Liver (tissue), 9 donors: ENCODE results near the gene CEP295NL. TPM values are rescaled to one million over a fixed set of nuclear protein-coding genes. Genes with fewer than 3 reads are reported as not detected.

Experiments used
- DNase-seq: peaks from one replicate; pipeline ENCODE4 v3.0.0-alpha.2; 2017; ENCODE audit warnings: low spot score
- H3K27ac ChIP-seq, 2 donors: one replicate each; pipeline ENCODE4 v1.7.0; 2013; ENCODE audit warnings: inconsistent platforms in 2 of 2, low read length in 2 of 2, control low read depth in 1 of 2, low read depth in 1 of 2, mild to moderate bottlenecking in 1 of 2
- H3K27me3 ChIP-seq, 4 donors: one replicate each; pipeline versions ENCODE4 v1.6.1 to v1.7.0; 2013; ENCODE audit warnings: low read length in 3 of 4, inconsistent platforms in 1 of 4, mild to moderate bottlenecking in 1 of 4, moderate library complexity in 1 of 4; ENCODE audit not compliant: control insufficient read depth in 4 of 4, insufficient read depth in 4 of 4
- H3K36me3 ChIP-seq, 4 donors: one replicate each; pipeline versions ENCODE4 v1.6.1 to v1.7.0; 2013; ENCODE audit warnings: low read length in 3 of 4, mild to moderate bottlenecking in 3 of 4, low read depth in 1 of 4, moderate library complexity in 1 of 4; ENCODE audit not compliant: control insufficient read depth in 4 of 4, insufficient read depth in 3 of 4
- H3K4me1 ChIP-seq, 4 donors: one replicate each; pipeline versions ENCODE4 v1.6.1 to v1.7.0; 2013; ENCODE audit warnings: low read length in 3 of 4, mild to moderate bottlenecking in 3 of 4, moderate library complexity in 1 of 4; ENCODE audit not compliant: control insufficient read depth in 4 of 4, insufficient read depth in 4 of 4
- H3K4me3 ChIP-seq, 3 donors: one replicate each; pipeline versions ENCODE4 v1.6.1 to v1.7.0; 2013; ENCODE audit warnings: low read length in 3 of 3, control low read depth in 1 of 3, low read depth in 1 of 3, mild to moderate bottlenecking in 1 of 3
- H3K9ac ChIP-seq, 2 donors: one replicate each; pipeline ENCODE4 v1.7.0; 2013; ENCODE audit warnings: low read length in 2 of 2, mild to moderate bottlenecking in 2 of 2, moderate library complexity in 2 of 2, control low read depth in 1 of 2, low read depth in 1 of 2
- H3K9me3 ChIP-seq, 4 donors: one replicate each; pipeline versions ENCODE4 v1.6.1 to v1.7.0; 2013; ENCODE audit warnings: low read length in 3 of 4; ENCODE audit not compliant: control insufficient read depth in 4 of 4
- CTCF ChIP-seq: fragments of 150-350 bp; IDR thresholded peaks from 2 replicates; pipeline ENCODE4 v1.5.1; 2017; ENCODE audit warnings: improper control_type of control experiment, low read depth, low read length; ENCODE audit not compliant: missing input control
- EGR1 ChIP-seq, 2 donors: IDR thresholded peaks; 2 replicates each; pipeline ENCODE4 v1.6.1; 2016 to 2018; ENCODE audit warnings: antibody characterized with exemption in 2 of 2, low read depth in 2 of 2
- FOXA2 ChIP-seq: IDR thresholded peaks from 2 replicates; pipeline ENCODE4 v1.6.1; 2016; ENCODE audit warnings: antibody characterized with exemption
- GABPA ChIP-seq, 2 donors: IDR thresholded peaks in 1 of 2; conservative IDR thresholded peaks in 1 of 2; 2 replicates each; pipeline ENCODE4 v1.6.1; 2016; ENCODE audit warnings: antibody characterized with exemption in 2 of 2, mild to moderate bottlenecking in 1 of 2, moderate library complexity in 1 of 2
- HNF4A ChIP-seq, 2 donors: conservative IDR thresholded peaks; 2 replicates each; pipeline ENCODE4 v1.6.1; 2016; ENCODE audit warnings: antibody characterized with exemption in 2 of 2, mild to moderate bottlenecking in 2 of 2
- HNF4G ChIP-seq: IDR thresholded peaks from 2 replicates; pipeline ENCODE4 v1.6.1; 2016; ENCODE audit warnings: antibody characterized with exemption
- JUND ChIP-seq, 2 donors: IDR thresholded peaks; 2 replicates each; pipeline ENCODE4 v1.6.1; 2016; ENCODE audit warnings: antibody characterized with exemption in 2 of 2
- NR2F2 ChIP-seq: IDR thresholded peaks from 2 replicates; pipeline ENCODE4 v1.6.1; 2016; ENCODE audit warnings: antibody characterized with exemption
- RAD21 ChIP-seq, 2 donors: IDR thresholded peaks; 2 replicates each; pipeline ENCODE4 v1.6.1; 2016; ENCODE audit warnings: antibody characterized with exemption in 2 of 2, mild to moderate bottlenecking in 2 of 2
- RXRA ChIP-seq, 2 donors: IDR thresholded peaks; 2 replicates each; pipeline ENCODE4 v1.6.1; 2017 to 2018; ENCODE audit warnings: antibody characterized with exemption in 2 of 2, mild to moderate bottlenecking in 1 of 2
- SP1 ChIP-seq: IDR thresholded peaks from 2 replicates; pipeline ENCODE4 v1.6.1; 2018; ENCODE audit warnings: antibody characterized with exemption, mild to moderate bottlenecking
- TAF1 ChIP-seq: conservative IDR thresholded peaks from 2 replicates; pipeline ENCODE4 v1.6.1; 2016; ENCODE audit warnings: antibody characterized with exemption, mild to moderate bottlenecking
- YY1 ChIP-seq: IDR thresholded peaks from 2 replicates; pipeline ENCODE4 v1.6.1; 2016; ENCODE audit warnings: antibody characterized with exemption, mild to moderate bottlenecking
- ZBTB33 ChIP-seq: IDR thresholded peaks from 2 replicates; pipeline ENCODE4 v1.6.1; 2016; ENCODE audit warnings: antibody characterized with exemption
- WGBS: extraction: QIAGEN DNeasy Blood & Tissue Kit; methylation state at CpG from one replicate; pipeline ENCODE4 v1.1.7; 2013; 5-methylcytosine and 5-hydroxymethylcytosine counted together
- polyA plus RNA-seq, 2 donors: library from polyadenylated mRNA; stranded (reverse) in 1 of 2; unstranded in 1 of 2; fragments of 200-250 nt in 1 of 2; fragments of >200 nt in 1 of 2; fragmentation: Nextera tagmentation in 1 of 2; extraction: Ambion mirVana in 1 of 2; gene quantifications; one replicate each; pipeline versions ENCODE4 v1.2.1 to v1.2.3, GENCODE V29; 2013 to 2015
- total RNA-seq, 2 donors: library from RNA; depleted of rRNA; stranded (reverse); fragments of >200 nt; gene quantifications; one replicate each; pipeline ENCODE4 v1.2.3, GENCODE V29; 2014
- TF ChIP-seq, protein P1 (sequence below): IDR thresholded peaks from 2 replicates; pipeline ENCODE4 v1.6.1; 2016; ENCODE audit warnings: antibody characterized with exemption
- TF ChIP-seq, protein P2 (sequence below): IDR thresholded peaks from 2 replicates; pipeline ENCODE4 v1.6.1; 2016; ENCODE audit warnings: antibody characterized with exemption, mild to moderate bottlenecking
- donor health status: healthy.
- donor health status: healthy.
- donor health status: healthy.
- donor health status: healthy.
- donor health status: healthy.

Gene CEP295NL
- total and polyA plus RNA-seq, 4 donors = 0.28 to 1.0 TPM; not detected in 2

GRCh38 chr17:78905541-78905940, 2.5 kb upstream of the CEP295NL start:
- Histone ChIP-seq H3K27ac (no peak overlapping the region), H3K9ac (no peak overlapping the region), H3K36me3 (no peaks in the 10 kb centered on the region), H3K4me3 (no peak overlapping the region), H3K27me3 (no peaks in the 10 kb centered on the region), H3K4me1 (no peaks in the 10 kb centered on the region), H3K9me3 (no peaks in the 10 kb centered on the region)
- TF ChIP-seq HNF4A (conservative IDR thresholded peaks at IDR 0.05) (no peak), GABPA (IDR thresholded peaks at IDR 0.05 in 1 of 2, conservative IDR thresholded peaks at IDR 0.05 in 1 of 2) (no peak), EGR1 (IDR thresholded peaks at IDR 0.05; ENCODE audit: low read depth in 2 of 2) (no peak), FOXA2 (no peak), NR2F2 (no peak), TAF1 (no peak), ZBTB33 (no peak), HNF4G (no peak), RXRA (IDR thresholded peaks at IDR 0.05) (no peak), JUND (IDR thresholded peaks at IDR 0.05) (no peak), YY1 (no peak), RAD21 (IDR thresholded peaks at IDR 0.05) (no peak)
- TF ChIP-seq, protein P1, sequence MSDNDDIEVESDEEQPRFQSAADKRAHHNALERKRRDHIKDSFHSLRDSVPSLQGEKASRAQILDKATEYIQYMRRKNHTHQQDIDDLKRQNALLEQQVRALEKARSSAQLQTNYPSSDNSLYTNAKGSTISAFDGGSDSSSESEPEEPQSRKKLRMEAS = no peak
- TF ChIP-seq, protein P2, sequence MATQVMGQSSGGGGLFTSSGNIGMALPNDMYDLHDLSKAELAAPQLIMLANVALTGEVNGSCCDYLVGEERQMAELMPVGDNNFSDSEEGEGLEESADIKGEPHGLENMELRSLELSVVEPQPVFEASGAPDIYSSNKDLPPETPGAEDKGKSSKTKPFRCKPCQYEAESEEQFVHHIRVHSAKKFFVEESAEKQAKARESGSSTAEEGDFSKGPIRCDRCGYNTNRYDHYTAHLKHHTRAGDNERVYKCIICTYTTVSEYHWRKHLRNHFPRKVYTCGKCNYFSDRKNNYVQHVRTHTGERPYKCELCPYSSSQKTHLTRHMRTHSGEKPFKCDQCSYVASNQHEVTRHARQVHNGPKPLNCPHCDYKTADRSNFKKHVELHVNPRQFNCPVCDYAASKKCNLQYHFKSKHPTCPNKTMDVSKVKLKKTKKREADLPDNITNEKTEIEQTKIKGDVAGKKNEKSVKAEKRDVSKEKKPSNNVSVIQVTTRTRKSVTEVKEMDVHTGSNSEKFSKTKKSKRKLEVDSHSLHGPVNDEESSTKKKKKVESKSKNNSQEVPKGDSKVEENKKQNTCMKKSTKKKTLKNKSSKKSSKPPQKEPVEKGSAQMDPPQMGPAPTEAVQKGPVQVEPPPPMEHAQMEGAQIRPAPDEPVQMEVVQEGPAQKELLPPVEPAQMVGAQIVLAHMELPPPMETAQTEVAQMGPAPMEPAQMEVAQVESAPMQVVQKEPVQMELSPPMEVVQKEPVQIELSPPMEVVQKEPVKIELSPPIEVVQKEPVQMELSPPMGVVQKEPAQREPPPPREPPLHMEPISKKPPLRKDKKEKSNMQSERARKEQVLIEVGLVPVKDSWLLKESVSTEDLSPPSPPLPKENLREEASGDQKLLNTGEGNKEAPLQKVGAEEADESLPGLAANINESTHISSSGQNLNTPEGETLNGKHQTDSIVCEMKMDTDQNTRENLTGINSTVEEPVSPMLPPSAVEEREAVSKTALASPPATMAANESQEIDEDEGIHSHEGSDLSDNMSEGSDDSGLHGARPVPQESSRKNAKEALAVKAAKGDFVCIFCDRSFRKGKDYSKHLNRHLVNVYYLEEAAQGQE = no peak
- no peak for DNase-seq
- WGBS = 93% methylated on average over 7 of the region's 7 CpGs

DNA sequence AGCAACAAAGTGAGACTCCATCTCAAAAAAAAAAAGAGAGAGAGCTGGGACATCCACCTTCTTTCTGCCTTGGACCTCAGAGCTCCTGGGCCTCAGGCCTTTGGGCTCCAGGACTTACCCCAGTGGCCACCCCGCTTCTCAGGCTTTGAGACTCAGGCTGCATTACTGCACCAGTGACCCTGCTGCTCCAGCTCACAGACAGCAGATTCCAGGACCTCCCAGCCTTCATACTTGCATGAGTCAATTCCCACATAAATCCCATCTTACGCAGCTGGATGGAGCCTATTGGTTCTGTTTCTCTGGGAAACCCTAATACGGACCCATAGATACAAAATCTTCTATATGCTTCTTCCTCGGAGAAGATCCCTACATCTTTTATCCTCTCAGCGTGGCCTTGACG, 2.1 kb upstream of the CEP295NL start:
- Histone ChIP-seq H3K4me1 (no peaks in the 10 kb centered on the region), H3K27me3 (no peaks in the 10 kb centered on the region), H3K9me3 (no peaks in the 10 kb centered on the region), H3K9ac (no peak overlapping the region), H3K36me3 (no peaks in the 10 kb centered on the region), H3K4me3 (no peak overlapping the region), H3K27ac (no peak overlapping the region)
- 87% methylated on average over 6 of the region's 6 CpGs for WGBS
- no peak for DNase-seq
- TF ChIP-seq RAD21 (IDR thresholded peaks at IDR 0.05) (no peak), HNF4A (conservative IDR thresholded peaks at IDR 0.05) (no peak), TAF1 (no peak), EGR1 (IDR thresholded peaks at IDR 0.05; ENCODE audit: low read depth in 2 of 2) (no peak), FOXA2 (no peak), RXRA (IDR thresholded peaks at IDR 0.05) (no peak), SP1 (no peak), CTCF (no peak), GABPA (IDR thresholded peaks at IDR 0.05 in 1 of 2, conservative IDR thresholded peaks at IDR 0.05 in 1 of 2) (no peak), ZBTB33 (no peak)
- TF ChIP-seq, protein P2 = no peak
